Measurements from ENCODE around the gene METRNL.
"Not testable (repeated sequence)": the region's sequence is repeated elsewhere in the genome, so short reads cannot be mapped to it uniquely, and the experiment has no call there.

GRCh38 chr17:83055176-83055575 lies 24.2 kb upstream of the METRNL start:
- not testable (repeated sequence) for TF ChIP-seq CTCF (IDR thresholded peaks at IDR 0.05); POLR2A (IDR thresholded peaks at IDR 0.05); POLR2AphosphoS5 (IDR thresholded peaks at IDR 0.05; ENCODE audit: insufficient read depth in 1 of 2, low read depth in 1 of 2)
